Suprapubic skin (tissue), 4 donors: ENCODE data around the gene ZC3H4. TPM values are rescaled to one million over a fixed set of nuclear protein-coding genes. Genes with fewer than 3 reads are reported as not detected.
"Not testable (repeated sequence)": the region's sequence is repeated elsewhere in the genome, so short reads cannot be mapped to it uniquely, and the experiment has no call there.

Experiments
- DNase-seq, 2 donors: peaks; one replicate each; pipeline ENCODE4 v3.0.0-alpha.2; 2019; ENCODE audit warnings: low spot score in 2 of 2
- H3K27ac ChIP-seq: fragments of 200-600 bp; sonication (generic); one replicate; pipeline ENCODE4 v1.5.1; 2019
- H3K27me3 ChIP-seq: fragments of 200-600 bp; sonication (generic); one replicate; pipeline ENCODE4 v1.5.1; 2019
- H3K36me3 ChIP-seq: fragments of 200-600 bp; sonication (generic); one replicate; pipeline ENCODE4 v1.5.1; 2019
- H3K4me1 ChIP-seq: fragments of 200-600 bp; sonication (generic); one replicate; pipeline ENCODE4 v1.5.1; 2019
- H3K4me3 ChIP-seq: fragments of 200-600 bp; sonication (generic); one replicate; pipeline ENCODE4 v1.5.1; 2019; ENCODE audit warnings: mild to moderate bottlenecking
- H3K9me3 ChIP-seq: fragments of 200-600 bp; sonication (generic); one replicate; pipeline ENCODE4 v1.5.1; 2019
- EP300 ChIP-seq: sonication (generic); formaldehyde crosslinking; IDR thresholded peaks from one replicate; pipeline ENCODE4 v1.6.1; 2017; ENCODE audit warnings: antibody characterized with exemption
- POLR2A ChIP-seq, 2 donors: fragments of 450-650 bp; IDR thresholded peaks; one replicate each; pipeline ENCODE4 v1.6.1; 2017; ENCODE audit warnings: antibody characterized with exemption in 2 of 2, mild to moderate bottlenecking in 2 of 2, moderate library complexity in 2 of 2
- POLR2AphosphoS5 ChIP-seq, 3 donors: sonication (generic); formaldehyde crosslinking; IDR thresholded peaks; one replicate each; pipeline ENCODE4 v1.6.1; 2017; ENCODE audit warnings: antibody characterized with exemption in 3 of 3
- WGBS: methylation state at CpG from one replicate; pipeline ENCODE4 v1.1.5; 2018; 5-methylcytosine and 5-hydroxymethylcytosine counted together
- total RNA-seq, 4 donors: library from RNA; depleted of rRNA; stranded (reverse); fragments of >200 nt; gene quantifications; one replicate each; pipeline ENCODE4 v1.1.0, GENCODE V29; 2016
- TF ChIP-seq, protein P1 (sequence below), 2 donors: fragments of 200-600 bp in 1 of 2; fragments of 450-650 bp in 1 of 2; sonication (generic) in 1 of 2; IDR thresholded peaks; one replicate each; pipeline ENCODE4 v1.5.1; 2016 to 2019; ENCODE audit warnings: antibody characterized with exemption in 2 of 2, mild to moderate bottlenecking in 1 of 2, moderate library complexity in 1 of 2

ZC3H4 gene
- total RNA-seq, 4 donors from 2014 or later, result 24.2 to 42.8 (median 31.7) TPM

GRCh38 chr19:47106821-47107201 lies 6.8 kb downstream of the ZC3H4 start:
- Histone ChIP-seq H3K4me3 (no peak overlapping the region), H3K27me3 (no peaks in the 10 kb centered on the region), H3K4me1 (peaks cover 64% of the 10 kb centered on the region), H3K27ac (peak overlapping the region; percentile 99), H3K36me3 (no peaks in the 10 kb centered on the region), H3K9me3 (no peaks in the 10 kb centered on the region)
- no peak for TF ChIP-seq POLR2AphosphoS5 (IDR thresholded peaks at IDR 0.05)
- TF ChIP-seq EP300, result no peak
- no peak for TF ChIP-seq POLR2A (IDR thresholded peaks at IDR 0.05)
- TF ChIP-seq, protein P1, sequence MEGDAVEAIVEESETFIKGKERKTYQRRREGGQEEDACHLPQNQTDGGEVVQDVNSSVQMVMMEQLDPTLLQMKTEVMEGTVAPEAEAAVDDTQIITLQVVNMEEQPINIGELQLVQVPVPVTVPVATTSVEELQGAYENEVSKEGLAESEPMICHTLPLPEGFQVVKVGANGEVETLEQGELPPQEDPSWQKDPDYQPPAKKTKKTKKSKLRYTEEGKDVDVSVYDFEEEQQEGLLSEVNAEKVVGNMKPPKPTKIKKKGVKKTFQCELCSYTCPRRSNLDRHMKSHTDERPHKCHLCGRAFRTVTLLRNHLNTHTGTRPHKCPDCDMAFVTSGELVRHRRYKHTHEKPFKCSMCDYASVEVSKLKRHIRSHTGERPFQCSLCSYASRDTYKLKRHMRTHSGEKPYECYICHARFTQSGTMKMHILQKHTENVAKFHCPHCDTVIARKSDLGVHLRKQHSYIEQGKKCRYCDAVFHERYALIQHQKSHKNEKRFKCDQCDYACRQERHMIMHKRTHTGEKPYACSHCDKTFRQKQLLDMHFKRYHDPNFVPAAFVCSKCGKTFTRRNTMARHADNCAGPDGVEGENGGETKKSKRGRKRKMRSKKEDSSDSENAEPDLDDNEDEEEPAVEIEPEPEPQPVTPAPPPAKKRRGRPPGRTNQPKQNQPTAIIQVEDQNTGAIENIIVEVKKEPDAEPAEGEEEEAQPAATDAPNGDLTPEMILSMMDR (IDR thresholded peaks at IDR 0.05), result no peak
- DNase-seq, result no peak
- WGBS, result 66% methylated on average over 2 of the region's 2 CpGs

DNA sequence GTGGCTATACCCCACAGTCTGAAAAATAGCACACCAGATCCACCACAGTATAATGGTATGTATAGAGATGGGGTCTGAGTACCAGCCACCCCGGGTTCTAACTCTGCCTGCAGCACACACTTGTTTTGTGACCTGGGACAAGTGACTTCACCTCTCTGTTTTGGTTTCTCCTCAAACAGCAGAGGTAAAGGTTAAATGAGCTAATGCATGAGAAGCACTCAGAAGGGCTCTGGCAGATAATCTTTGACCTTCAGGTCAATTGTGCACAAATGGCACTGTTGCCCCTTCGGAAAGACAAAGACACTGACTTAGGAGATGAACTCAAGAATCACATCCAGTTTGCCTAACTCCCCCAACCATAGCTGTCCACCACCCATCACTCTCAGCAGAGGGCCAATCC lies 7.7 kb downstream of the ZC3H4 start:
- 90% methylated on average over 2 of the region's 2 CpGs for WGBS
- Histone ChIP-seq H3K36me3 (no peaks in the 10 kb centered on the region), H3K4me1 (peaks cover 64% of the 10 kb centered on the region), H3K9me3 (no peaks in the 10 kb centered on the region), H3K27ac (peak overlapping the region; percentile 99), H3K4me3 (no peak overlapping the region), H3K27me3 (no peaks in the 10 kb centered on the region)
- DNase-seq, result no peak
- TF ChIP-seq, protein P1 (IDR thresholded peaks at IDR 0.05), result no peak
- TF ChIP-seq POLR2A (IDR thresholded peaks at IDR 0.05) (no peak), POLR2AphosphoS5 (IDR thresholded peaks at IDR 0.05) (no peak), EP300 (no peak)

GRCh38 chr19:47104680-47105079 lies 8.9 kb downstream of the ZC3H4 start:
- 75% methylated on average over 9 of the region's 9 CpGs for WGBS
- no peaks in the 10 kb centered on the region for H3K36me3 ChIP-seq
- TF ChIP-seq EP300, result no peak
- no peak for TF ChIP-seq POLR2A (IDR thresholded peaks at IDR 0.05)
- no peak for TF ChIP-seq POLR2AphosphoS5 (IDR thresholded peaks at IDR 0.05)
- TF ChIP-seq, protein P1 (IDR thresholded peaks at IDR 0.05), result no peak
- H3K27me3 ChIP-seq, result no peaks in the 10 kb centered on the region
- H3K4me1 ChIP-seq, result peaks cover 55% of the 10 kb centered on the region
- no peaks in the 10 kb centered on the region for H3K9me3 ChIP-seq
- no peak for DNase-seq
- no peak overlapping the region for H3K4me3 ChIP-seq
- no peak overlapping the region for H3K27ac ChIP-seq

DNA sequence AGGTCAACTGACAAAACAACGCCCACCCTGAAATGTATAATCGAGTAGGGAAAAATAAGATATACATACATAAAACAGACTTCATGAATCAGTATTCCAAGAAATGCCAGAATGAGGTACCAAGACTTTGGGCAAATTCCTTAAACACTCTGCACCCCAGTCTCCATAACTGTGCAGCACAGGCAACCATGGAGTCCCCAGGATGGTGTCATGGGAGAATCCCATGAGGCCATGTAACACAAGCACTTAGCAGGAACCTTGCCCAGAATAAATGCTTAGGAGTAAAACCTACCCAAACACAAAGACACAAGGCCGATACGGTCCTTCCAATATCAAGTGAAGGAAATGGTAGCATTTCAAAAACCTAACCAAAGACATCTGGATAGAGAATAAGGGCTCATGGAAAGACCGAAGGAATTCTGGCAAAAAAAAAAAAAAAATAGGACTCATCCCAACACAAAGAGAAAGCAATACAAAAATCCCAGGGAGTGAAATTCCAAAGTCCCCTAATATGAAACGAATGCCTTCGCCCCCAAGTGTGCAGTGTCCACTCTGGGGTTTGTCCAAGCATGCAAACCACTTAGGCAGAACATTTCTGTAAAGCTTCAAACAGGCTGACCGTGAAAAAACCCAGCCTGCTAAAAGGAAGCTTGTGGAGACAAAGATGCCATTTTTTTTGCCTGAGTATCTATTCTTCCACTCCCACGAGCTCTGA lies 11.1 kb downstream of the ZC3H4 start:
- Histone ChIP-seq H3K36me3 (no peaks in the 10 kb centered on the region), H3K4me3 (no peak overlapping the region), H3K27me3 (no peaks in the 10 kb centered on the region), H3K9me3 (no peaks in the 10 kb centered on the region), H3K27ac (no peak overlapping the region), H3K4me1 (peaks cover 49% of the 10 kb centered on the region)
- 57% methylated on average over 9 of the region's 9 CpGs for WGBS
- no peak for DNase-seq
- TF ChIP-seq EP300 (no peak), POLR2A (IDR thresholded peaks at IDR 0.05) (no peak), POLR2AphosphoS5 (IDR thresholded peaks at IDR 0.05) (no peak)
- TF ChIP-seq, protein P1 (IDR thresholded peaks at IDR 0.05), result no peak

DNA sequence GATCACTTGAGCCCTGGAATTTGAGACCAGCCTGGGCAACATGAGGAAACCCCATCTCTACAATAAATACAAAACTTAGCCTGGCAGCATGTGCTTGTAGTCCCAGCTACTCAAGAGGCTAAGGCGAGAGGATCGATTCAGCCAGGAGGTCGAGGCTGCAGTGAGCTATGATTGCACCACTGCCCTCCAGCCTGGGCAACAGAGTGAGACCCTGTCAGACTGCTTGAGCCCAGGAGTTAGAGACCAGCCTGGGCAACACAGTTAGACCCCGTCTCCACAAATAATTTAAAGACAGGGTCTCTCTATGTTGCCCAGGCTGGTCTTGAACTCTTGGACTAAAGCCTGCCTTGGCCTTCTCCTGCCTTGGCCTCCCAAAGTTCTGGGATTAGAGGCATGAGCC lies 12.5 kb downstream of the ZC3H4 start:
- peaks cover 49% of the 10 kb centered on the region for H3K4me1 ChIP-seq
- H3K27me3 ChIP-seq, result not testable (repeated sequence)

GRCh38 chr19:47100290-47100689 lies 13.3 kb downstream of the ZC3H4 start:
- Histone ChIP-seq H3K36me3 (no peaks in the 10 kb centered on the region), H3K4me1 (peaks cover 49% of the 10 kb centered on the region), H3K27me3 (no peaks in the 10 kb centered on the region), H3K9me3 (no peaks in the 10 kb centered on the region), H3K4me3 (no peak overlapping the region), H3K27ac (no peak overlapping the region)
- DNase-seq, result no peak
- 98% methylated on average over 5 of the region's 5 CpGs for whole genome bisulfite sequencing
- TF ChIP-seq EP300 (no peak), POLR2AphosphoS5 (IDR thresholded peaks at IDR 0.05) (no peak), POLR2A (IDR thresholded peaks at IDR 0.05) (no peak)
- TF ChIP-seq, protein P1 (IDR thresholded peaks at IDR 0.05), result no peak

More for the DNA sequence above, 12.5 kb downstream of the ZC3H4 start:
- not testable (repeated sequence) for H3K27ac ChIP-seq, DNase-seq, H3K4me3 ChIP-seq, H3K36me3 ChIP-seq, H3K9me3 ChIP-seq
- whole genome bisulfite sequencing, result 95% methylated on average over 4 of the region's 4 CpGs
